ENCODE data around the gene DIS3L2. TPM values are rescaled to one million over a fixed set of nuclear protein-coding genes. Genes with fewer than 3 reads are reported as not detected.

Gene DIS3L2
- total and polyA plus RNA-seq, 2 experiments from 2014 or later = 15.2 to 25.3 TPM

DNA sequence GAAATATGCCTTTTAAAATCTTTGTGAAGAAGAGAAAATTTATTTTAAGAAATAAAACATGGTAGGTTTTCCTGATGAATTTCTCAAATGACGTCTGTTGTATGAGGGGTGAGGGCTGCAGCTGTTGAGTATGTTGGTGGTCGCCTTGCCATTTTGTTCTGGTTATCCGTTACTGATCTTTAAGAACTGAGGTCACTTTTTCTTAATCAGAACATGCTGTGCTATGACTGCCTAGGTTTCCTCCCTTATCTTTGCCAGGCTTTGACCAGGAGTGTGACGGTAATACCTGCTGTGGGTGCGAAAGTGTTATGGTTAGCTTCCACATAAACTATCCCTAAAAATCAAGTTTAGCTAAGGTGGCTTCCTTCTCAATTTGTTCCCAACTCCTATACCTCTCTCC, 176.9 kb downstream of the DIS3L2 start (continued):
- no peak for TF ChIP-seq EZH2phosphoT487 (IDR thresholded peaks at IDR 0.05; ENCODE audit: unreplicated experiment)
- no peak for TF ChIP-seq ZNF114 (CRISPR knock-in tag; IDR thresholded peaks at IDR 0.05)
- no peak for TF ChIP-seq STAT1 (IDR thresholded peaks at IDR 0.05; ENCODE audit: unreplicated experiment)
- TF ChIP-seq NANOG (IDR thresholded peaks at IDR 0.05; ENCODE audit: borderline replicate concordance) = no peak
- TF ChIP-seq CREB1 (CRISPR knock-in tag; IDR thresholded peaks at IDR 0.05; ENCODE audit: low read depth) = no peak
- no peak for TF ChIP-seq ETS1 (IDR thresholded peaks at IDR 0.05)
- TF ChIP-seq, protein P1, sequence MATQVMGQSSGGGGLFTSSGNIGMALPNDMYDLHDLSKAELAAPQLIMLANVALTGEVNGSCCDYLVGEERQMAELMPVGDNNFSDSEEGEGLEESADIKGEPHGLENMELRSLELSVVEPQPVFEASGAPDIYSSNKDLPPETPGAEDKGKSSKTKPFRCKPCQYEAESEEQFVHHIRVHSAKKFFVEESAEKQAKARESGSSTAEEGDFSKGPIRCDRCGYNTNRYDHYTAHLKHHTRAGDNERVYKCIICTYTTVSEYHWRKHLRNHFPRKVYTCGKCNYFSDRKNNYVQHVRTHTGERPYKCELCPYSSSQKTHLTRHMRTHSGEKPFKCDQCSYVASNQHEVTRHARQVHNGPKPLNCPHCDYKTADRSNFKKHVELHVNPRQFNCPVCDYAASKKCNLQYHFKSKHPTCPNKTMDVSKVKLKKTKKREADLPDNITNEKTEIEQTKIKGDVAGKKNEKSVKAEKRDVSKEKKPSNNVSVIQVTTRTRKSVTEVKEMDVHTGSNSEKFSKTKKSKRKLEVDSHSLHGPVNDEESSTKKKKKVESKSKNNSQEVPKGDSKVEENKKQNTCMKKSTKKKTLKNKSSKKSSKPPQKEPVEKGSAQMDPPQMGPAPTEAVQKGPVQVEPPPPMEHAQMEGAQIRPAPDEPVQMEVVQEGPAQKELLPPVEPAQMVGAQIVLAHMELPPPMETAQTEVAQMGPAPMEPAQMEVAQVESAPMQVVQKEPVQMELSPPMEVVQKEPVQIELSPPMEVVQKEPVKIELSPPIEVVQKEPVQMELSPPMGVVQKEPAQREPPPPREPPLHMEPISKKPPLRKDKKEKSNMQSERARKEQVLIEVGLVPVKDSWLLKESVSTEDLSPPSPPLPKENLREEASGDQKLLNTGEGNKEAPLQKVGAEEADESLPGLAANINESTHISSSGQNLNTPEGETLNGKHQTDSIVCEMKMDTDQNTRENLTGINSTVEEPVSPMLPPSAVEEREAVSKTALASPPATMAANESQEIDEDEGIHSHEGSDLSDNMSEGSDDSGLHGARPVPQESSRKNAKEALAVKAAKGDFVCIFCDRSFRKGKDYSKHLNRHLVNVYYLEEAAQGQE (IDR thresholded peaks at IDR 0.05; ENCODE audit: unreplicated experiment) = no peak
- no peak for TF ChIP-seq EZH2 (IDR thresholded peaks at IDR 0.05; ENCODE audit: low read depth, unreplicated experiment)
- TF ChIP-seq JUNB (IDR thresholded peaks at IDR 0.05; ENCODE audit: unreplicated experiment) = no peak

- no peaks in the 10 kb centered on the region for H3F3A ChIP-seq (replicated peaks; ENCODE audit: low read depth)
- H3K27ac ChIP-seq (ENCODE audit: low read depth) = no peak overlapping the region
- DNase-seq (ENCODE audit: low spot score) (no peak), ATAC-seq (no peak)
- H2AFZ ChIP-seq = no peak overlapping the region
- no peaks in the 10 kb centered on the region for H3K4me1 ChIP-seq (ENCODE audit: insufficient read depth)
- Mint-ChIP-seq H3K27me3 (ENCODE audit: insufficient read depth, low read depth, poor library complexity) (peaks cover 3% of the 10 kb centered on the region), H3K27ac (no peak overlapping the region), H3K4me1 (peaks cover 3% of the 10 kb centered on the region; the same call in 2 of the 3 replicates), H3K9me3 (no peaks in the 10 kb centered on the region), H3K36me3 (ENCODE audit: low read depth) (no peaks in the 10 kb centered on the region), H3K4me3 (no peak overlapping the region)
- H4K20me1 ChIP-seq (replicated peaks; ENCODE audit: insufficient read depth) = no peaks in the 10 kb centered on the region
- H3K79me2 ChIP-seq (replicated peaks; ENCODE audit: insufficient read depth) = no peaks in the 10 kb centered on the region
- H3K9me2 ChIP-seq (ENCODE audit: insufficient read depth) = no peaks in the 10 kb centered on the region
- H3K4me3 ChIP-seq = no peak overlapping the region
- no peaks in the 10 kb centered on the region for H3K36me3 ChIP-seq (ENCODE audit: insufficient read depth)
- no peak overlapping the region for H3K4me2 ChIP-seq
- H3K27me3 ChIP-seq (ENCODE audit: insufficient read depth) = no peaks in the 10 kb centered on the region
- TF ChIP-seq POLR2AphosphoS5 (IDR thresholded peaks at IDR 0.05; ENCODE audit: low read depth) (no peak), ZNF331 (CRISPR knock-in tag; IDR thresholded peaks at IDR 0.05; ENCODE audit: low read depth) (no peak), CREB1 (CRISPR knock-in tag; IDR thresholded peaks at IDR 0.05; ENCODE audit: low read depth) (no peak), ETS1 (IDR thresholded peaks at IDR 0.05) (no peak), JUNB (IDR thresholded peaks at IDR 0.05; ENCODE audit: unreplicated experiment) (no peak), ZNF114 (CRISPR knock-in tag; IDR thresholded peaks at IDR 0.05) (no peak), EZH2 (IDR thresholded peaks at IDR 0.05; ENCODE audit: low read depth, unreplicated experiment) (no peak), NANOG (IDR thresholded peaks at IDR 0.05; ENCODE audit: borderline replicate concordance) (no peak), EZH2phosphoT487 (IDR thresholded peaks at IDR 0.05; ENCODE audit: unreplicated experiment) (no peak), STAT1 (IDR thresholded peaks at IDR 0.05; ENCODE audit: unreplicated experiment) (no peak)
- TF ChIP-seq, protein P2, sequence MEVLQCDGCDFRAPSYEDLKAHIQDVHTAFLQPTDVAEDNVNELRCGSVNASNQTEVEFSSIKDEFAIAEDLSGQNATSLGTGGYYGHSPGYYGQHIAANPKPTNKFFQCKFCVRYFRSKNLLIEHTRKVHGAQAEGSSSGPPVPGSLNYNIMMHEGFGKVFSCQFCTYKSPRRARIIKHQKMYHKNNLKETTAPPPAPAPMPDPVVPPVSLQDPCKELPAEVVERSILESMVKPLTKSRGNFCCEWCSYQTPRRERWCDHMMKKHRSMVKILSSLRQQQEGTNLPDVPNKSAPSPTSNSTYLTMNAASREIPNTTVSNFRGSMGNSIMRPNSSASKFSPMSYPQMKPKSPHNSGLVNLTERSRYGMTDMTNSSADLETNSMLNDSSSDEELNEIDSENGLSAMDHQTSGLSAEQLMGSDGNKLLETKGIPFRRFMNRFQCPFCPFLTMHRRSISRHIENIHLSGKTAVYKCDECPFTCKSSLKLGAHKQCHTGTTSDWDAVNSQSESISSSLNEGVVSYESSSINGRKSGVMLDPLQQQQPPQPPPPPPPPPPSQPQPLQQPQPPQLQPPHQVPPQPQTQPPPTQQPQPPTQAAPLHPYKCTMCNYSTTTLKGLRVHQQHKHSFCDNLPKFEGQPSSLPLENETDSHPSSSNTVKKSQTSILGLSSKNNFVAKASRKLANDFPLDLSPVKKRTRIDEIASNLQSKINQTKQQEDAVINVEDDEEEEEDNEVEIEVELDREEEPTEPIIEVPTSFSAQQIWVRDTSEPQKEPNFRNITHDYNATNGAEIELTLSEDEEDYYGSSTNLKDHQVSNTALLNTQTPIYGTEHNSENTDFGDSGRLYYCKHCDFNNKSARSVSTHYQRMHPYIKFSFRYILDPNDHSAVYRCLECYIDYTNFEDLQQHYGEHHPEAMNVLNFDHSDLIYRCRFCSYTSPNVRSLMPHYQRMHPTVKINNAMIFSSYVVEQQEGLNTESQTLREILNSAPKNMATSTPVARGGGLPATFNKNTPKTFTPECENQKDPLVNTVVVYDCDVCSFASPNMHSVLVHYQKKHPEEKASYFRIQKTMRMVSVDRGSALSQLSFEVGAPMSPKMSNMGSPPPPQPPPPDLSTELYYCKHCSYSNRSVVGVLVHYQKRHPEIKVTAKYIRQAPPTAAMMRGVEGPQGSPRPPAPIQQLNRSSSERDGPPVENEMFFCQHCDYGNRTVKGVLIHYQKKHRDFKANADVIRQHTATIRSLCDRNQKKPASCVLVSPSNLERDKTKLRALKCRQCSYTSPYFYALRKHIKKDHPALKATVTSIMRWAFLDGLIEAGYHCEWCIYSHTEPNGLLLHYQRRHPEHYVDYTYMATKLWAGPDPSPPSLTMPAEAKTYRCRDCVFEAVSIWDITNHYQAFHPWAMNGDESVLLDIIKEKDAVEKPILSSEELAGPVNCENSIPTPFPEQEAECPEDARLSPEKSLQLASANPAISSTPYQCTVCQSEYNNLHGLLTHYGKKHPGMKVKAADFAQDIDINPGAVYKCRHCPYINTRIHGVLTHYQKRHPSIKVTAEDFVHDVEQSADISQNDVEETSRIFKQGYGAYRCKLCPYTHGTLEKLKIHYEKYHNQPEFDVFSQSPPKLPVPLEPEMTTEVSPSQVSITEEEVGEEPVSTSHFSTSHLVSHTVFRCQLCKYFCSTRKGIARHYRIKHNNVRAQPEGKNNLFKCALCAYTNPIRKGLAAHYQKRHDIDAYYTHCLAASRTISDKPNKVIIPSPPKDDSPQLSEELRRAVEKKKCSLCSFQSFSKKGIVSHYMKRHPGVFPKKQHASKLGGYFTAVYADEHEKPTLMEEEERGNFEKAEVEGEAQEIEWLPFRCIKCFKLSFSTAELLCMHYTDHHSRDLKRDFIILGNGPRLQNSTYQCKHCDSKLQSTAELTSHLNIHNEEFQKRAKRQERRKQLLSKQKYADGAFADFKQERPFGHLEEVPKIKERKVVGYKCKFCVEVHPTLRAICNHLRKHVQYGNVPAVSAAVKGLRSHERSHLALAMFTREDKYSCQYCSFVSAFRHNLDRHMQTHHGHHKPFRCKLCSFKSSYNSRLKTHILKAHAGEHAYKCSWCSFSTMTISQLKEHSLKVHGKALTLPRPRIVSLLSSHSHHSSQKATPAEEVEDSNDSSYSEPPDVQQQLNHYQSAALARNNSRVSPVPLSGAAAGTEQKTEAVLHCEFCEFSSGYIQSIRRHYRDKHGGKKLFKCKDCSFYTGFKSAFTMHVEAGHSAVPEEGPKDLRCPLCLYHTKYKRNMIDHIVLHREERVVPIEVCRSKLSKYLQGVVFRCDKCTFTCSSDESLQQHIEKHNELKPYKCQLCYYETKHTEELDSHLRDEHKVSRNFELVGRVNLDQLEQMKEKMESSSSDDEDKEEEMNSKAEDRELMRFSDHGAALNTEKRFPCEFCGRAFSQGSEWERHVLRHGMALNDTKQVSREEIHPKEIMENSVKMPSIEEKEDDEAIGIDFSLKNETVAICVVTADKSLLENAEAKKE (CRISPR knock-in tag; IDR thresholded peaks at IDR 0.05) = no peak
Observed at GRCh38 chr2:232139171-232139594, 177.7 kb downstream of the DIS3L2 start.
